ENCODE measurements around the gene RUSC1. TPM values are rescaled to one million over a fixed set of nuclear protein-coding genes. Genes with fewer than 3 reads are reported as not detected.

Gene RUSC1, protein sequence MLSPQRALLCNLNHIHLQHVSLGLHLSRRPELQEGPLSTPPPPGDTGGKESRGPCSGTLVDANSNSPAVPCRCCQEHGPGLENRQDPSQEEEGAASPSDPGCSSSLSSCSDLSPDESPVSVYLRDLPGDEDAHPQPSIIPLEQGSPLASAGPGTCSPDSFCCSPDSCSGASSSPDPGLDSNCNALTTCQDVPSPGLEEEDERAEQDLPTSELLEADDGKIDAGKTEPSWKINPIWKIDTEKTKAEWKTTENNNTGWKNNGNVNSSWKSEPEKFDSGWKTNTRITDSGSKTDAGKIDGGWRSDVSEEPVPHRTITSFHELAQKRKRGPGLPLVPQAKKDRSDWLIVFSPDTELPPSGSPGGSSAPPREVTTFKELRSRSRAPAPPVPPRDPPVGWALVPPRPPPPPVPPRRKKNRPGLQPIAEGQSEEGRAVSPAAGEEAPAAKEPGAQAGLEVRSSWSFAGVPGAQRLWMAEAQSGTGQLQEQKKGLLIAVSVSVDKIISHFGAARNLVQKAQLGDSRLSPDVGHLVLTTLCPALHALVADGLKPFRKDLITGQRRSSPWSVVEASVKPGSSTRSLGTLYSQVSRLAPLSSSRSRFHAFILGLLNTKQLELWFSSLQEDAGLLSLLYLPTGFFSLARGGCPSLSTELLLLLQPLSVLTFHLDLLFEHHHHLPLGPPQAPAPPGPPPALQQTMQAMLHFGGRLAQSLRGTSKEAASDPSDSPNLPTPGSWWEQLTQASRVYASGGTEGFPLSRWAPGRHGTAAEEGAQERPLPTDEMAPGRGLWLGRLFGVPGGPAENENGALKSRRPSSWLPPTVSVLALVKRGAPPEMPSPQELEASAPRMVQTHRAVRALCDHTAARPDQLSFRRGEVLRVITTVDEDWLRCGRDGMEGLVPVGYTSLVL
- total RNA-seq (2021) (51.4 to 68.8 TPM (median 55.3 TPM) in 3 replicates), Bru-seq, nascent RNA (percentile 60 among the genes with signal in this experiment)
- long read RNA-seq, experiment 1, transcript RUSC1-202 (9 exons, 2,503 nt), result major isoform, 34 of 160 reads
- long read RNA-seq, experiment 1, transcript RUSC1-203 (9 exons, 1,968 nt), result minor isoform, 31 of 160 reads
- long read RNA-seq, experiment 1, transcript RUSC1-201 (8 exons, 2,163 nt), result minor isoform, 7 of 160 reads
- long read RNA-seq, experiment 1, transcript RUSC1-214 (8 exons, 1,700 nt), result minor isoform, 16 of 160 reads
- long read RNA-seq, experiment 1, partial matches to known transcripts, result 27 of 160 reads
- long read RNA-seq, experiment 1, other reads (novel, unspliced or antisense), result 40 of 160 reads
- long read RNA-seq, experiment 2, transcript RUSC1-204 (10 exons, 3,403 nt), result minor isoform, 5 of 76 reads
- long read RNA-seq, experiment 2, transcript RUSC1-203 (9 exons, 1,968 nt), result major isoform, 11 of 76 reads
- long read RNA-seq, experiment 2, transcript RUSC1-202 (9 exons, 2,503 nt), result minor isoform, 7 of 76 reads
- long read RNA-seq, experiment 2, partial matches to known transcripts, result 24 of 76 reads
- long read RNA-seq, experiment 2, other reads (novel, unspliced or antisense), result 21 of 76 reads
- long read RNA-seq, experiment 3, transcript RUSC1-203 (9 exons, 1,968 nt), result major isoform, 18 of 77 reads
- long read RNA-seq, experiment 3, transcript RUSC1-202 (9 exons, 2,503 nt), result minor isoform, 11 of 77 reads
- long read RNA-seq, experiment 3, transcript RUSC1-214 (8 exons, 1,700 nt), result minor isoform, 6 of 77 reads
- long read RNA-seq, experiment 3, partial matches to known transcripts, result 11 of 77 reads
- long read RNA-seq, experiment 3, other reads (novel, unspliced or antisense), result 29 of 77 reads

- CTCF ChIA-PET, result interaction anchor here (0.7 to 9.9 kb wide), 17 partner anchors 12 to 240 kb away, joined by 3 to 204 read pairs (median 4); partner anchors contain the start of genes CLK2, ENTREP3, FDPS and HCN3
- Mint-ChIP-seq H3K4me3 (peak within 1 kb of the TSS; percentile 84), H3K27ac (peak within 1 kb of the TSS; percentile 66), H3K36me3 (peaks cover 17% of the 10 kb centered on the region), H3K9me3 (no peaks in the 10 kb centered on the region), H3K27me3 (ENCODE audit: low read depth) (peaks cover 6% of the 10 kb centered on the region), H3K4me1 (peaks cover 38% of the 10 kb centered on the region)
- POLR2A ChIA-PET, result interaction anchor here (0.7 to 1.9 kb wide), 4 partner anchors 13 to 69 kb away, joined by 3 to 9 read pairs (median 5); partner anchors contain the start of genes CLK2 and FDPS
- ATAC-seq (peak; percentile 31), DNase-seq (ENCODE audit: low spot score) (peak; percentile 90)
- TF ChIP-seq ETV6 (CRISPR knock-in tag; IDR thresholded peaks at IDR 0.05), result peak; percentile 87
- TF ChIP-seq FOXP1 (CRISPR knock-in tag; IDR thresholded peaks at IDR 0.05; ENCODE audit: borderline replicate concordance), result peak; percentile 70
- no peak for TF ChIP-seq NFYB (CRISPR knock-in tag; conservative IDR thresholded peaks at IDR 0.05; ENCODE audit: low read depth)
- no peak for TF ChIP-seq ATF2 (CRISPR knock-in tag; IDR thresholded peaks at IDR 0.05; ENCODE audit: borderline replicate concordance, low read depth)
- no peak for TF ChIP-seq ZNF396 (CRISPR knock-in tag; IDR thresholded peaks at IDR 0.05; ENCODE audit: borderline replicate concordance)
- TF ChIP-seq ZNF671 (CRISPR knock-in tag; IDR thresholded peaks at IDR 0.05), result 0 out of 2 replicates have a peak, but pooled peaks have one; percentile 76
- no peak for TF ChIP-seq CTCF (IDR thresholded peaks at IDR 0.05)
- TF ChIP-seq TP53 (CRISPR knock-in tag; IDR thresholded peaks at IDR 0.05), result no peak
- TF ChIP-seq, protein P1, sequence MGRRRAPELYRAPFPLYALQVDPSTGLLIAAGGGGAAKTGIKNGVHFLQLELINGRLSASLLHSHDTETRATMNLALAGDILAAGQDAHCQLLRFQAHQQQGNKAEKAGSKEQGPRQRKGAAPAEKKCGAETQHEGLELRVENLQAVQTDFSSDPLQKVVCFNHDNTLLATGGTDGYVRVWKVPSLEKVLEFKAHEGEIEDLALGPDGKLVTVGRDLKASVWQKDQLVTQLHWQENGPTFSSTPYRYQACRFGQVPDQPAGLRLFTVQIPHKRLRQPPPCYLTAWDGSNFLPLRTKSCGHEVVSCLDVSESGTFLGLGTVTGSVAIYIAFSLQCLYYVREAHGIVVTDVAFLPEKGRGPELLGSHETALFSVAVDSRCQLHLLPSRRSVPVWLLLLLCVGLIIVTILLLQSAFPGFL (CRISPR knock-in tag; IDR thresholded peaks at IDR 0.05; ENCODE audit: borderline replicate concordance), result no peak
- no peak; the same call in 1 of the 2 replicates for TF ChIP-seq CBFB (CRISPR knock-in tag; IDR thresholded peaks at IDR 0.05; ENCODE audit: low read depth)
- TF ChIP-seq NR2C2 (CRISPR knock-in tag; IDR thresholded peaks at IDR 0.05), result no peak
- TF ChIP-seq, protein P2, sequence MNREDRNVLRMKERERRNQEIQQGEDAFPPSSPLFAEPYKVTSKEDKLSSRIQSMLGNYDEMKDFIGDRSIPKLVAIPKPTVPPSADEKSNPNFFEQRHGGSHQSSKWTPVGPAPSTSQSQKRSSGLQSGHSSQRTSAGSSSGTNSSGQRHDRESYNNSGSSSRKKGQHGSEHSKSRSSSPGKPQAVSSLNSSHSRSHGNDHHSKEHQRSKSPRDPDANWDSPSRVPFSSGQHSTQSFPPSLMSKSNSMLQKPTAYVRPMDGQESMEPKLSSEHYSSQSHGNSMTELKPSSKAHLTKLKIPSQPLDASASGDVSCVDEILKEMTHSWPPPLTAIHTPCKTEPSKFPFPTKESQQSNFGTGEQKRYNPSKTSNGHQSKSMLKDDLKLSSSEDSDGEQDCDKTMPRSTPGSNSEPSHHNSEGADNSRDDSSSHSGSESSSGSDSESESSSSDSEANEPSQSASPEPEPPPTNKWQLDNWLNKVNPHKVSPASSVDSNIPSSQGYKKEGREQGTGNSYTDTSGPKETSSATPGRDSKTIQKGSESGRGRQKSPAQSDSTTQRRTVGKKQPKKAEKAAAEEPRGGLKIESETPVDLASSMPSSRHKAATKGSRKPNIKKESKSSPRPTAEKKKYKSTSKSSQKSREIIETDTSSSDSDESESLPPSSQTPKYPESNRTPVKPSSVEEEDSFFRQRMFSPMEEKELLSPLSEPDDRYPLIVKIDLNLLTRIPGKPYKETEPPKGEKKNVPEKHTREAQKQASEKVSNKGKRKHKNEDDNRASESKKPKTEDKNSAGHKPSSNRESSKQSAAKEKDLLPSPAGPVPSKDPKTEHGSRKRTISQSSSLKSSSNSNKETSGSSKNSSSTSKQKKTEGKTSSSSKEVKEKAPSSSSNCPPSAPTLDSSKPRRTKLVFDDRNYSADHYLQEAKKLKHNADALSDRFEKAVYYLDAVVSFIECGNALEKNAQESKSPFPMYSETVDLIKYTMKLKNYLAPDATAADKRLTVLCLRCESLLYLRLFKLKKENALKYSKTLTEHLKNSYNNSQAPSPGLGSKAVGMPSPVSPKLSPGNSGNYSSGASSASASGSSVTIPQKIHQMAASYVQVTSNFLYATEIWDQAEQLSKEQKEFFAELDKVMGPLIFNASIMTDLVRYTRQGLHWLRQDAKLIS (CRISPR knock-in tag; IDR thresholded peaks at IDR 0.05; ENCODE audit: borderline replicate concordance), result 0 out of 2 replicates have a peak, but pooled peaks have one; percentile 17
- peak; percentile 70; the same call in 1 of the 2 replicates for TF ChIP-seq ZNF416 (CRISPR knock-in tag; IDR thresholded peaks at IDR 0.05)
- TF ChIP-seq HMGXB4 (CRISPR knock-in tag; IDR thresholded peaks at IDR 0.05), result no peak
- no peak for TF ChIP-seq ZNF423 (CRISPR knock-in tag; IDR thresholded peaks at IDR 0.05)
- no peak; the same call in 1 of the 2 replicates for TF ChIP-seq ZNF138 (CRISPR knock-in tag; conservative IDR thresholded peaks at IDR 0.05)
Observed at GRCh38 chr1:155320661-155321617, at the start of gene RUSC1. Gene RUSC1, plus strand, starts transcription at chr1:155320894. Its CDS starts 880 bp downstream, at chr1:155321774.

All from WTC11 (cell line).